A549 (cell line): ENCODE results near the gene MUC4. TPM values are rescaled to one million over a fixed set of nuclear protein-coding genes. Genes with fewer than 3 reads are reported as not detected.
"Not testable (repeated sequence)": the region's sequence is repeated elsewhere in the genome, so short reads cannot be mapped to it uniquely, and the experiment has no call there.

ENCODE experiments used
- ATAC-seq, 2 experiments: fragments of 200-7000 bp in 1 of 2; fragments of >200 bp in 1 of 2; cut with Nextera tagmentation in 1 of 2; cut with Tn5 transposase in 1 of 2; 3 replicates each; pipeline versions ENCODE4 v1.8.0 to v1.9.1; 2018 to 2020; ENCODE audit warnings: mild to moderate bottlenecking in 1 of 2, moderate library complexity in 1 of 2
- CTCF ChIA-PET: fragments of 300-600 bp; sonication (Branson Sonifier 250); formaldehyde crosslinking; extraction: SDS; loops from one replicate; lab custom pipeline; 2021; ENCODE audit warnings: antibody characterized with exemption, inconsistent platforms; lab: Yijun Ruan, JAX
- POLR2A ChIA-PET: fragments of 350-600 bp; formaldehyde crosslinking; extraction: SDS; loops from one replicate; lab custom pipeline; 2021; ENCODE audit warnings: antibody characterized with exemption, inconsistent platforms; lab: Yijun Ruan, JAX
- DNase-seq, 2 experiments: peaks; one replicate each; pipeline versions ENCODE4 v3.0.0 to v3.0.0-alpha.2; 2011 to 2016; ENCODE audit warnings: low read depth in 1 of 2, low spot score in 1 of 2
- FAIRE-seq: peaks from 2 replicates; lab custom pipeline; 2011; peaks lifted over from hg19 to GRCh38; lab: Jason Lieb, UNC
- H3K27ac ChIP-seq, 2 experiments: fragments of >200 bp; sonication (Bioruptor Twin); formaldehyde crosslinking; 3 replicates each; pipeline ENCODE4 v1.5.1; 2016 to 2017
- H3K4me1 ChIP-seq: fragments of >200 bp; sonication (Bioruptor Twin); formaldehyde crosslinking; 3 replicates; pipeline ENCODE4 v1.6.1; 2016
- H3K4me2 ChIP-seq: fragments of >200 bp; sonication (Bioruptor Twin); formaldehyde crosslinking; 3 replicates; pipeline ENCODE4 v1.6.1; 2016
- H3K4me3 ChIP-seq: fragments of >200 bp; sonication (Bioruptor Twin); formaldehyde crosslinking; 3 replicates; pipeline ENCODE4 v1.5.1; 2016
- H3K9me3 ChIP-seq: fragments of >200 bp; sonication (Bioruptor Twin); formaldehyde crosslinking; 3 replicates; pipeline ENCODE4 v1.6.1; 2016
- CEBPB ChIP-seq, 2 experiments: fragments of >200 bp in 1 of 2; sonication (Bioruptor Twin) in 1 of 2; formaldehyde crosslinking in 1 of 2; IDR thresholded peaks; 2 replicates each; pipeline ENCODE4 v1.6.1; 2012 to 2016
- EHF ChIP-seq: fragments of 250-450 bp; sonication (Bioruptor Pico); IDR thresholded peaks from 2 replicates; pipeline ENCODE4 v1.5.0; 2020; ENCODE audit warnings: mild to moderate bottlenecking
- ESRRA ChIP-seq: fragments of 150-350 bp; IDR thresholded peaks from 2 replicates; pipeline ENCODE4 v1.6.1; 2014; ENCODE audit warnings: mild to moderate bottlenecking, low read length, borderline replicate concordance
- FOSB ChIP-seq: fragments of 250-450 bp; sonication (Bioruptor Pico); IDR thresholded peaks from 2 replicates; pipeline ENCODE4 v1.5.0; 2020; ENCODE audit warnings: mild to moderate bottlenecking, moderate library complexity
- FOSL2 ChIP-seq, 2 experiments: fragments of 450-650 bp in 1 of 2; fragments of >200 bp in 1 of 2; sonication (Bioruptor Twin) in 1 of 2; formaldehyde crosslinking; IDR thresholded peaks; 2 replicates each; pipeline versions ENCODE4 v1.5.0 to v1.6.1; 2016 to 2020; ENCODE audit warnings: mild to moderate bottlenecking in 1 of 2, moderate library complexity in 1 of 2
- JUNB ChIP-seq: fragments of >200 bp; sonication (Bioruptor Twin); formaldehyde crosslinking; IDR thresholded peaks from 2 replicates; pipeline ENCODE4 v1.6.1; 2016
- MYC ChIP-seq: IDR thresholded peaks from 2 replicates; pipeline ENCODE4 v1.6.1; 2012; ENCODE audit warnings: mild to moderate bottlenecking, inconsistent platforms, low read length, improper control_type of control experiment, borderline replicate concordance
- NFE2L2 ChIP-seq: fragments of 150-350 bp; conservative IDR thresholded peaks from 2 replicates; pipeline ENCODE4 v1.6.1; 2014; ENCODE audit warnings: low read length
- NR3C1 ChIP-seq: fragments of >200 bp; sonication (Bioruptor Twin); formaldehyde crosslinking; IDR thresholded peaks from 3 replicates; pipeline ENCODE4 v1.6.1; 2017
- PBX3 ChIP-seq: IDR thresholded peaks from 2 replicates; pipeline ENCODE4 v1.6.1; 2012
- USF2 ChIP-seq: fragments of 450-650 bp; IDR thresholded peaks from 2 replicates; pipeline ENCODE4 v1.6.1; 2014; ENCODE audit warnings: antibody characterized with exemption
- ZC3H11A ChIP-seq: fragments of 450-650 bp; IDR thresholded peaks from 2 replicates; pipeline ENCODE4 v1.6.1; 2014; ENCODE audit warnings: antibody characterized with exemption, mild to moderate bottlenecking
- ZSCAN20 ChIP-seq: fragments of 250-450 bp; sonication (Bioruptor Pico); IDR thresholded peaks from 2 replicates; pipeline ENCODE4 v1.8.0; 2022; ENCODE audit warnings: mild to moderate bottlenecking, moderate library complexity
- whole genome bisulfite sequencing: methylation state at CpG from one replicate; pipeline ENCODE4 v1.1.6; 2017; ENCODE audit errors: missing lambda C conversion rate; 5-methylcytosine and 5-hydroxymethylcytosine counted together
- polyA plus RNA-seq, 4 experiments: library from polyadenylated mRNA; depleted of rRNA in 3 of 4; stranded (reverse); fragments of >200 nt; fragmentation: RNase III in 1 of 4; extraction: RNeasy Plus Mini Kit Qiagen cat#74134 plus additional on column Dnase treatment in 1 of 4; gene quantifications; 2 replicates in 3 of 4; 3 replicates in 1 of 4; pipeline ENCODE4 v1.2.3, GENCODE V29; 2011 to 2017

The MUC4 gene
- polyA plus RNA-seq, 2 of the 4 experiments (the other 2 are of a cell fraction), result 0.04 TPM; not detected in 1

DNA sequence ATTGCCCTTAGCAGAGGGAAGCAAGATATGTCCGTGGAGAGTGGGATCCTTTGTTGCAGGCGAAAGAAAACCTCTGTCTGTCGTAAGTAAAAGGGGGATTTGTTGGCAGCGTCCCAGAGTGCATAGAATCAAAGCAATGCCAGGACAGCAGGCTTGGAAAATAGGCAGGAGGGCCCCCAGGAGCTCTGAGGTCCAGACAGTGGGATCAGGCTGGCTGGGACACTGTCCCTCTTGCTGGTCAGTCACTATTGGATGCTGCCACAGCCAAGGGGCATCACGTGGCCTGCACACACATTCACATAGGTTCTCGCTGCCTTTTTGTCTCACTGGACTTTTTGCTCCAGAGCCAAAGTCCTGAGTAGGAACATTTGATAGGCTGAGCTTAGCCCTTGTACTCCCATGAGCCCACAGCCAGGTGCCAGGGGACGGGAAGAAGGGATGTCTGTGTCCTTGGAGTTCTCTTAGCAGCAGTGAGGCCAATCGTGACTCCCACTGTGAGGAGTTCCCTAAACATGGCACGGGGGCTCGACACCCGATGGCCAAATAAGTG is 80.3 kb downstream of the MUC4 start:
- H3K9me3 ChIP-seq, result no peaks in the 10 kb centered on the region
- no peak for ATAC-seq
- TF ChIP-seq FOSL2 (IDR thresholded peaks at IDR 0.05) (no peak), FOSL2 (CRISPR knock-in tag; IDR thresholded peaks at IDR 0.05) (no peak), NR3C1 (no peak), ZSCAN20 (CRISPR knock-in tag) (no peak), ESRRA (no peak), FOSB (no peak), MYC (no peak), CEBPB (IDR thresholded peaks at IDR 0.05) (no peak), USF2 (no peak), ZC3H11A (no peak), NFE2L2 (no peak)
- CTCF ChIA-PET, result no interaction called here
- POLR2A ChIA-PET, result no interaction called here
- H3K4me1 ChIP-seq, result no peaks in the 10 kb centered on the region
- no peak overlapping the region for H3K4me2 ChIP-seq
- WGBS, result 71% methylated on average over 11 of the region's 11 CpGs
- no peak for FAIRE-seq
- H3K4me3 ChIP-seq, result no peak overlapping the region
- no peak for DNase-seq
- no peak overlapping the region for H3K27ac ChIP-seq

DNA sequence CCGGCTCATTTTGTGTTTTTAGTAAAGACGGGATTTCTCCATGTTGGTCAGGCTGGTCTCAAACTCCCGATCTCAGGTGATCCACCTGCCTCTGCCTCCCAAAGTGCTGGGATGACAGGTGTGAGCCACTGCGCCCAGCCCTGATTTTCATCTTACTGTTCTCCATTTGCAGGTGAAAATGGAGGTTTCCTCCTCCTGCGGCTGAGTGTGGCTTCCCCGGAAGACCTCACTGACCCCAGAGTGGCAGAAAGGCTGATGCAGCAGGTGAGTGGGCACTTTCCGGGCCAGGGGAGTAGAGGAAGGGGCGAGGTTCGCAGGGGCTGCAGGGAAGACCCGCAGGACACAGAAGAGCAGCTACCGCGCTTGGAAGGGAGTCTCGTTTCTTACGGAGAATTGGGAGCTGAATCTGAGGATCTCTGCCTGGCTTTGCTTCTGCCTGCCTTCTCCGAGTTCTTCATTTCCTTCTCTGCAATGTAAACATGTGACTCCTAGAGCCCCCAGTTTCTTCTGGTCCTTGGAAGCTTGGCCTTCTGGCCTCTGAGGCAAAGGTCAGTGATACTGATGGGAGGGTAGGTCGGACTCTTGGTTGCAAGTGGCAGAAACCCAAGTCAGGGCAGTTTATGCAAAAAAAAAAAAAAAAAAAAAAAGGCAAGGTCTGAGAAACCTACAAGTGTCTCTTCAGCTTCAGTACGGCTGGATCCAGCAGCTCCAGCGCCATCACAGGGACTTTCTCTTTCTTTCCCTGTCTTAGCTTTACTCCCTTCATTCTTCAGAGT is 82.1 kb downstream of the MUC4 start:
- whole genome bisulfite sequencing, result 73% methylated on average over 18 of the region's 18 CpGs
- TF ChIP-seq JUNB (no peak), EHF (CRISPR knock-in tag) (no peak)
- CTCF ChIA-PET, result interaction anchor here (0.6 to 1.8 kb wide), 6 partner anchors 10 to 121 kb away, joined by 3 to 8 read pairs (median 4); no protein-coding TSS in a partner anchor
- Histone ChIP-seq H3K4me1 (no peaks in the 10 kb centered on the region), H3K27ac (no peak overlapping the region), H3K4me3 (no peak overlapping the region), H3K9me3 (no peaks in the 10 kb centered on the region), H3K4me2 (no peak overlapping the region)
- DNase-seq (no peak), FAIRE-seq (no peak), ATAC-seq (no peak)
- POLR2A ChIA-PET, result no interaction called here

GRCh38 chr3:195728789-195729188 is 82.9 kb downstream of the MUC4 start:
- H3K4me3 ChIP-seq, ATAC-seq, H3K4me1 ChIP-seq, DNase-seq, H3K9me3 ChIP-seq, H3K27ac ChIP-seq, POLR2A ChIA-PET, FAIRE-seq, H3K4me2 ChIP-seq: not testable (repeated sequence)
- 86% methylated on average over 4 of the region's 5 CpGs for WGBS
- CTCF ChIA-PET, result interaction anchor here (1.8 kb wide), 1 partner anchor 17 kb away, joined by 8 read pairs; no protein-coding TSS in a partner anchor

- WGBS, result 52% methylated on average over 7 of the region's 7 CpGs
- H3K27ac ChIP-seq, result no peak overlapping the region
- no peaks in the 10 kb centered on the region for H3K9me3 ChIP-seq
- CTCF ChIA-PET, result interaction anchor here (1.0 to 1.1 kb wide), 2 partner anchors 17 to 166 kb away, joined by 3 read pairs; no protein-coding TSS in a partner anchor
- DNase-seq (no peak), FAIRE-seq (no peak), ATAC-seq (no peak)
- H3K4me2 ChIP-seq, result no peak overlapping the region
- no peak overlapping the region for H3K4me3 ChIP-seq
- no peak for TF ChIP-seq PBX3
- POLR2A ChIA-PET, result interaction anchor here (1.3 kb wide), 1 partner anchor 11 kb away, joined by 4 read pairs; no protein-coding TSS in a partner anchor
- H3K4me1 ChIP-seq, result no peaks in the 10 kb centered on the region
Measured at GRCh38 chr3:195727606-195728195, 84.0 kb downstream of the MUC4 start.

GRCh38 chr3:195725916-195726740 is 85.6 kb downstream of the MUC4 start:
- H3K27ac ChIP-seq, CTCF ChIA-PET, H3K4me2 ChIP-seq, FAIRE-seq, POLR2A ChIA-PET, H3K4me3 ChIP-seq, ATAC-seq, H3K9me3 ChIP-seq, DNase-seq, H3K4me1 ChIP-seq: not testable (repeated sequence)
- 65% methylated on average over 11 of the region's 32 CpGs for WGBS

- H3K4me3 ChIP-seq, CTCF ChIA-PET, H3K9me3 ChIP-seq, ATAC-seq, DNase-seq, H3K27ac ChIP-seq, POLR2A ChIA-PET, FAIRE-seq, H3K4me2 ChIP-seq, H3K4me1 ChIP-seq: not testable (repeated sequence)
- WGBS, result no CpG with 5 or more reads among the region's 13 CpGs
Measured at GRCh38 chr3:195724363-195724762, 87.4 kb downstream of the MUC4 start.

- H3K27ac ChIP-seq, CTCF ChIA-PET, H3K4me3 ChIP-seq, H3K9me3 ChIP-seq, FAIRE-seq, POLR2A ChIA-PET, DNase-seq, H3K4me2 ChIP-seq, ATAC-seq: not testable (repeated sequence)
- 74% methylated on average over 7 of the region's 9 CpGs for WGBS
- peaks cover 10% of the 10 kb centered on the region for H3K4me1 ChIP-seq
Measured at GRCh38 chr3:195722996-195723345, 88.8 kb downstream of the MUC4 start.
